ENCODE data around the gene AFAP1. TPM values are rescaled to one million over a fixed set of nuclear protein-coding genes. Genes with fewer than 3 reads are reported as not detected.

Gene AFAP1
- total RNA-seq, 4 donors from 2014 or later: 14.8 to 28.3 (median 19.4) TPM

- TF ChIP-seq CTCF (IDR thresholded peaks at IDR 0.05; ENCODE audit: low read depth): no peak
These were observed 158.8 kb downstream of the AFAP1 start for GRCh38 chr4:7780751-7781348.

DNA sequence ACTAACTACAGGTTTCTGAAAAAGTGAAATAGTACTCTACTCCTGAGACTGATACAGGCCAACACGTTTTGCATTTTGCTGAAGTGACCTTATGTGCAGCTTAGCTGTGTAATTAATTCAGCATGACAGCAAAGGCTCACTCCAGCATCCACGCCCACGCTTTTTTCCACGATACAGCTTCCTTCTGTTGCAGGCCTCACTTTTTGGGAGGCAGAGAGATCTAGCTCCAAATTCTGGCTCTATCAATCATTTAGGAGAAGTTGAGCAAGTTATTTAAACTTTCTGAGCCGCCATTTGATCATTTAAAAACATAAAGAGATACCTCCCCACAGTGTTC, 160.3 kb downstream of the AFAP1 start:
- no peak for TF ChIP-seq CTCF (IDR thresholded peaks at IDR 0.05; ENCODE audit: low read depth)

- no peak for TF ChIP-seq CTCF (IDR thresholded peaks at IDR 0.05; ENCODE audit: low read depth)
These were observed 160.9 kb downstream of the AFAP1 start for GRCh38 chr4:7778510-7779431.

- TF ChIP-seq CTCF (IDR thresholded peaks at IDR 0.05; ENCODE audit: low read depth): no peak
These were observed 161.7 kb downstream of the AFAP1 start for GRCh38 chr4:7777871-7778509.

DNA sequence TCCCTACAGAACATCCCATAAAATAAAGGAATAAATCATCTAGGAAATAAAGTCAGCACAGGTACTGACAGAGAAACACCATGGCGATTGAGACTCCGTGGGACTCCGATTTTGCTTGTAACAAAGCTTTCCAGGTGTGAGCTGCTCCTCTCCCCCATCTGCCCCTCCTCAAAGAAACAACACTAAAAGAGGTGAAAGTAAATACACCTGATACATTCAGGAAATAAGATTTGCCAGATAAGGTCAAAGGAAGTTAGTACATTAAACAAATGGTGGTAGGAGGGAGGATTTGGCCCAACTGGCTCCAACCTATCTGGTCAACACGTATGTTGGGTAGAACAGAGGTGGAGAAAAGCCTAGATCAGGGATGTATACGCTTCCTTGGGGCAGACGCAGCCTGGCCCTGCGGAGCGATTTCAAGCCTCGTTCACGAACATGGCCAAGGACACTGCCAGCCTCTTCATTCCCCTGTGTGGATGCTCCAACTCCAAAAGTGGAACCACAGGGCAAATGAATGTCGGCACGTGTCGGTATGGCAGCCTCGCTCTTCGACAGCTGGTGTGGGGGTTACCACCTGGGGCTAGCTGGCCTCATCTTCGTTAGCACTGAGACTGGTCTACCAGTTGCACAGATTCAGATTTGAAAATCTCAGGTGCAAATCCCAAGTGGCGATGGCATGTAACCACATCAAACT, 162.5 kb downstream of the AFAP1 start:
- TF ChIP-seq CTCF (IDR thresholded peaks at IDR 0.05; ENCODE audit: low read depth): no peak

- no peak for TF ChIP-seq CTCF (IDR thresholded peaks at IDR 0.05; ENCODE audit: low read depth)
These were observed 164.3 kb downstream of the AFAP1 start for GRCh38 chr4:7775396-7775795.
